WERI-Rb-1 (cell line): ENCODE results near the gene C17orf78.

Experiments
- DNase-seq: peaks from one replicate; pipeline ENCODE4 v3.0.0-alpha.2; 2020
- H3K27ac ChIP-seq: fragments of 250-450 bp; sonication (Bioruptor Pico); 2 replicates; pipeline ENCODE4 v1.5.1; 2020; ENCODE audit warnings: mild to moderate bottlenecking, moderate library complexity
- H3K27me3 ChIP-seq: fragments of 250-450 bp; sonication (Bioruptor Pico); 2 replicates; pipeline ENCODE4 v1.5.1; 2021; ENCODE audit warnings: mild to moderate bottlenecking, low read depth, moderate library complexity; ENCODE audit not compliant: insufficient read depth, severe bottlenecking
- H3K36me3 ChIP-seq: fragments of 250-450 bp; sonication (Bioruptor Pico); 2 replicates; pipeline ENCODE4 v1.5.1; 2020; ENCODE audit warnings: mild to moderate bottlenecking, moderate library complexity
- H3K4me3 ChIP-seq: 2 replicates; pipeline ENCODE4 v1.5.1; 2011; ENCODE audit warnings: low read depth, mild to moderate bottlenecking, control low read depth, low read length
- H3K9me3 ChIP-seq: fragments of 250-450 bp; sonication (Bioruptor Pico); 2 replicates; pipeline ENCODE4 v1.5.1; 2021; ENCODE audit warnings: mild to moderate bottlenecking, moderate library complexity; ENCODE audit not compliant: severe bottlenecking
- TF ChIP-seq, protein P1 (sequence below): IDR thresholded peaks from 2 replicates; pipeline ENCODE4 v1.5.1; 2011; ENCODE audit warnings: low read depth, mild to moderate bottlenecking, control low read depth, inconsistent platforms, low read length

C17orf78 gene

DNA sequence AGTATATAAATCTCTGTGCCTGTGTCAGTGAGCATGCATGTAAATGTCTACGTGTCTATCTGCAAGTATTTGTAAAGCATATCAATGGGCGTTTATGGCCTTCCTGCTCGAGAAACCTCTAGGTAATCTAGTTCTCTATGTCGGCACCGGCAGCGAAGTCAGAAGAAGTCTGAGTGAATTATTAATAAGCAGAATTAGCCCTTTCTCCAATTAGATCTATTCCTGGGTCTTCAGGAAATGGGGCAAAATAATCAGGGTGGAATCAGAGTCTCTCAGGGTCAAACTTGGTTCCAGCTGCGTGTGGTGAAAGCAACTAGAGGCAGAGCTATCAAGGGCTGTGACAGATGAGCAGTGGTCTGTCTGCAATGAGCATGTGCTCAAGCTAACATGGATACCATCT is at the start of gene C17orf78:
Gene C17orf78 (plus strand): TSS at position 280 of the 400 bp plus-strand sequence. CDS start 108 bp downstream, at position 388.
- H3K27me3 ChIP-seq: no peaks in the 10 kb centered on the region
- no peaks in the 10 kb centered on the region for H3K9me3 ChIP-seq
- no peak for DNase-seq
- no peak within 1 kb of the TSS for H3K4me3 ChIP-seq
- H3K27ac ChIP-seq: no peak within 1 kb of the TSS
- TF ChIP-seq, protein P1, sequence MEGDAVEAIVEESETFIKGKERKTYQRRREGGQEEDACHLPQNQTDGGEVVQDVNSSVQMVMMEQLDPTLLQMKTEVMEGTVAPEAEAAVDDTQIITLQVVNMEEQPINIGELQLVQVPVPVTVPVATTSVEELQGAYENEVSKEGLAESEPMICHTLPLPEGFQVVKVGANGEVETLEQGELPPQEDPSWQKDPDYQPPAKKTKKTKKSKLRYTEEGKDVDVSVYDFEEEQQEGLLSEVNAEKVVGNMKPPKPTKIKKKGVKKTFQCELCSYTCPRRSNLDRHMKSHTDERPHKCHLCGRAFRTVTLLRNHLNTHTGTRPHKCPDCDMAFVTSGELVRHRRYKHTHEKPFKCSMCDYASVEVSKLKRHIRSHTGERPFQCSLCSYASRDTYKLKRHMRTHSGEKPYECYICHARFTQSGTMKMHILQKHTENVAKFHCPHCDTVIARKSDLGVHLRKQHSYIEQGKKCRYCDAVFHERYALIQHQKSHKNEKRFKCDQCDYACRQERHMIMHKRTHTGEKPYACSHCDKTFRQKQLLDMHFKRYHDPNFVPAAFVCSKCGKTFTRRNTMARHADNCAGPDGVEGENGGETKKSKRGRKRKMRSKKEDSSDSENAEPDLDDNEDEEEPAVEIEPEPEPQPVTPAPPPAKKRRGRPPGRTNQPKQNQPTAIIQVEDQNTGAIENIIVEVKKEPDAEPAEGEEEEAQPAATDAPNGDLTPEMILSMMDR: no peak
- H3K36me3 ChIP-seq: no peaks in the 10 kb centered on the region

DNA sequence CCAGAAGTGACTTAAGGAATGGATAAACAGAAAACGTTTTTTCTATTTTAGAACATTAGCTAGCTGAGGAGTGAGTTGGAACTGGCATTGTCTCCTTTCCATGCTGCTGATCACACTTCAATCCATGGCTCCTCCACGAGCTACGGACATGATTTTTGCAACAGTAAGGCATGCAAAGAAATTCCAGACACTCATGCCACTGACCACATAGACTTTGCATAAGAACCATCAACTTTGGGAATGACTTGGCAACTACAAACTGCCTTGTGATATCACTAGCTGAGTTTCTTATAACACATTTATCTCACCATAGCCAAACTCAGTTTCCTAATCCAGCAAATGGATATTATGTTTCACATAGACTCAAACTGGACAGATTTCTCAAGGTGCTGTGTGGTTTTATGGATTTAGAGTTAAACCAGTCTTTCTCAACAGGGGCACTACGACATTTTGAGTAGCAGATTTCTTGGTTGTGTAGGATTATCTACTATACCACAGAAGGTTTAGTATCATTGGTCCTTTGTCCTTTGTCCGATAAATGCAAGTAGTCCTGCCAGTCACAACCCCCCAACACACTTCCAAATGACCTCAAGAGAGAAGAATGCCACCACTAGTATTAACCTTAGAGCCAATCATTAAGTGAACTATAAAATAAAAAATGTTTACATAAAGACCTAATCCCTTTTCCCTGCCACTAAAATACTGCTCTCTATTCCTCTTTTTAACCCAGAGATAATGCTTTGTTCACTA is 48.3 kb upstream of the C17orf78 start:
- no peaks in the 10 kb centered on the region for H3K27me3 ChIP-seq
- H3K9me3 ChIP-seq: no peaks in the 10 kb centered on the region
- no peak for DNase-seq
- TF ChIP-seq, protein P1: no peak
- H3K27ac ChIP-seq: no peak overlapping the region
- H3K4me3 ChIP-seq: no peak overlapping the region
- peaks cover 63% of the 10 kb centered on the region for H3K36me3 ChIP-seq

DNA sequence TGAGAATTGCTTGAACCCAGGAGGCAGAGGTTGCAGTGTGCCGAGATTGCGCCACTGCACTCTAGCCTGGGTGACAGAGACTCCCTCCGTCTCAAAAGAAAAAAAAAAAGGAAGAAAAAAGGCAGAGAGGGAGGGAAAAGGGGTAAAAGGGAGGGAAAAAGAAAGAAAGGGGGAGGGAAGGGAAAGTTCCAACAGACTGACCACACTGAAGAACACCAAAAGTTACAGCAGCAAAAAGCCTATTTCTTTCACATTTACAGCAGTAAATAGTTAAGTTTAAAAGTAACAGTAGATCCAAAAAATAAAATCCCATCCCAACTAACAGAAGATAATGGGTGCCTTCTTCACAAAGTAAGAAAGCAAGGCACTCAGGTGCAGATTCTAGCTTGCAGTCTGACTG is 36.9 kb upstream of the C17orf78 start:
- TF ChIP-seq, protein P1: no peak
- H3K9me3 ChIP-seq: no peaks in the 10 kb centered on the region
- H3K27ac ChIP-seq: no peak overlapping the region
- H3K4me3 ChIP-seq: no peak overlapping the region
- H3K36me3 ChIP-seq: peaks cover 28% of the 10 kb centered on the region
- no peaks in the 10 kb centered on the region for H3K27me3 ChIP-seq
- DNase-seq: no peak

DNA sequence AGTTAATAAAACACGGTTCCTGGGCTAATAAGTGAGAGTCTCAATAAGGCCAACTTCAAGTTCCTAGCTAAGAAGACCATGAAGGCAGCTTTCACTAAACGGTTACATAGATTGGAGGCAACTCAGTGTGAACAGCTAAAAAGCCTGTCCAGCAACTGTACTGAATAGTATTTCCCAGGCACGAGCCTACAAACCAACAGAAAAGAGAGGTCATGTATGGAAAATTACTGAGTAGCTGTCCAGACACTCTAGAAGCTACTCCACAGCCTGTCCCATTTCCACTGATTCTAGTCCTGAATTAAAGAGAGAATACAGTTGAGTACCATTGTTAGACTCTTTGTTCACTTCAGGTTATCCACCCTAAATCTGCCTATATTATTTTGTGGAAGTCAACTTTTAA is 36.5 kb upstream of the C17orf78 start:
- Histone ChIP-seq H3K9me3 (no peaks in the 10 kb centered on the region), H3K27ac (no peak overlapping the region), H3K27me3 (no peaks in the 10 kb centered on the region), H3K4me3 (no peak overlapping the region), H3K36me3 (peaks cover 30% of the 10 kb centered on the region)
- no peak for DNase-seq
- TF ChIP-seq, protein P1: no peak

DNA sequence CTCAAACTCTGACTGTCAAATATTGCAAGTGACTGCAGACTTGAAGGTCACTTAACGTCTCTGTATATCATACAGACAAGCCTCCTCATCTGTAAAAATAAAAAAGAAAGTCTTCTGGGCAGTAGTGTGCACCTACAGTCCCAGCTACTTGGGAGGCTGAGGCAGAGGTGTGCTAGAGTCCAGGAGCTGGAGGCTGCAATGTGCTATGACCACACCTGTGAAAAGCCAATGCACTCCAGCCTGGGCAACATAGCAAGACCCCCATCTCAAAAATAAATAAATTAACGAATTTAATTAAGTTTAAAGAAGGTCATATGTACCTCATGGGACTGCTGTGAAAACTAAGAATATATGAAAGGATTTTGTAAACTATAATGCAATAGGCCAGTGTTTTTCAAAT is 35.0 kb upstream of the C17orf78 start:
- H3K27me3 ChIP-seq: no peaks in the 10 kb centered on the region
- TF ChIP-seq, protein P1: no peak
- no peak overlapping the region for H3K4me3 ChIP-seq
- H3K27ac ChIP-seq: no peak overlapping the region
- H3K9me3 ChIP-seq: no peaks in the 10 kb centered on the region
- no peak for DNase-seq
- H3K36me3 ChIP-seq: peaks cover 39% of the 10 kb centered on the region

DNA sequence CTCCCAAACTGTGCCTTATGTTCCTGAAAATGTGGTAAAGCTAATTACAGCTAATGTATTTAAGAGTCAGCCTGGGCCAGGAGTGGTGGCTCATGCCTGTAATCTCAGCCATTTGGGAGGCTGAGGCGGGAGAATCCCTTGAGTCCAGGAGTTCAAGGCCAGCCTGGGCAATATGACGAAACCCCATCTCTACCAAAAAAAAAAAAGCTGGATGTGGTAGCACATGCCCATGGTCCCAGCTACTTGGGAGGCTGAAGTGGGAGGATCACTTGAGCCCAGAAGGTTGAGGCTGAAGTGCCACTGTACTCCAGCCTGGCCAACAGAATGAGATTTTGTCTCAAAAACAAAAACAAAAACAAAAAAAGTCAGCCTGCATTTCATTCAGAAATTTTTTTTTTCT is 33.2 kb upstream of the C17orf78 start:
- H3K9me3 ChIP-seq: peaks cover 5% of the 10 kb centered on the region
- no peak for DNase-seq
- H3K36me3 ChIP-seq: peaks cover 37% of the 10 kb centered on the region
- TF ChIP-seq, protein P1: no peak
- no peak overlapping the region for H3K27ac ChIP-seq
- no peak overlapping the region for H3K4me3 ChIP-seq
- H3K27me3 ChIP-seq: no peaks in the 10 kb centered on the region
